PC-9 (cell line): Measurements from ENCODE around the gene SGSH. TPM values are rescaled to one million over a fixed set of nuclear protein-coding genes. Genes with fewer than 3 reads are reported as not detected.

Experiments used
- BruUV-seq: library from RNA; stranded (reverse); fragments of 400-500 nt; replicated peaks from 2 replicates; lab custom pipeline; 2021; lab: Mats Ljungman, UMichigan
- CTCF ChIA-PET: fragments of 300-600 bp; sonication (Branson Sonifier 250); formaldehyde crosslinking; loops from one replicate; lab custom pipeline; 2022; ENCODE audit warnings: antibody characterized with exemption; lab: Charles Lee
- POLR2A ChIA-PET: fragments of 300-600 bp; sonication (Branson Sonifier 250); formaldehyde crosslinking; loops from one replicate; lab custom pipeline; 2022; ENCODE audit warnings: antibody characterized with exemption; ENCODE audit not compliant: unreplicated experiment; lab: Charles Lee
- DNase-seq, 2 experiments: peaks; one replicate each; pipeline versions ENCODE4 v3.0.0 to v3.0.0-alpha.2; 2015 to 2022; ENCODE audit warnings: mixed read lengths in 1 of 2
- H2AFZ ChIP-seq: fragments of 200-600 bp; sonication (generic); 2 replicates; pipeline ENCODE4 v1.8.1; 2017; ENCODE audit warnings: antibody characterized with exemption
- H3F3A ChIP-seq: fragments of 200-600 bp; sonication (generic); 2 replicates; pipeline ENCODE4 v1.8.1; 2017; ENCODE audit warnings: antibody characterized with exemption, mild to moderate bottlenecking, low read depth; ENCODE audit not compliant: insufficient read depth
- H3K27ac ChIP-seq: fragments of 200-600 bp; sonication (generic); 2 replicates; pipeline ENCODE4 v1.6.1; 2016; ENCODE audit warnings: mixed run types
- H3K27me3 ChIP-seq: fragments of 200-600 bp; sonication (generic); 2 replicates; pipeline ENCODE4 v1.6.1; 2016; ENCODE audit warnings: low read depth, mixed run types; ENCODE audit not compliant: insufficient read depth
- H3K36me3 ChIP-seq: fragments of 200-600 bp; sonication (generic); 2 replicates; pipeline ENCODE4 v1.6.1; 2016; ENCODE audit warnings: low read depth, mixed run types
- H3K4me1 ChIP-seq: fragments of 200-600 bp; sonication (generic); replicated peaks from 2 replicates; pipeline ENCODE4 v1.6.1; 2016; ENCODE audit warnings: mixed run types; ENCODE audit not compliant: insufficient read depth
- H3K4me2 ChIP-seq: fragments of 200-600 bp; sonication (generic); 2 replicates; pipeline ENCODE4 v1.6.1; 2017; ENCODE audit warnings: mixed run types
- H3K4me3 ChIP-seq: fragments of 200-600 bp; sonication (generic); 2 replicates; pipeline ENCODE4 v1.6.1; 2016; ENCODE audit warnings: mixed run types
- H3K79me2 ChIP-seq: fragments of 200-600 bp; sonication (generic); 2 replicates; pipeline ENCODE4 v1.6.1; 2017; ENCODE audit warnings: low read depth, mixed run types
- H3K9me2 ChIP-seq: fragments of 200-600 bp; sonication (generic); 2 replicates; pipeline ENCODE4 v1.8.1; 2017; ENCODE audit warnings: mild to moderate bottlenecking; ENCODE audit not compliant: insufficient read depth
- H3K9me3 ChIP-seq: fragments of 200-600 bp; sonication (generic); 2 replicates; pipeline ENCODE4 v1.8.1; 2016; ENCODE audit warnings: low read depth; ENCODE audit not compliant: insufficient read depth
- H4K20me1 ChIP-seq: fragments of 200-600 bp; sonication (generic); 2 replicates; pipeline ENCODE4 v1.8.1; 2017; ENCODE audit not compliant: insufficient read depth
- EZH2 ChIP-seq: fragments of 200-600 bp; sonication (generic); IDR thresholded peaks from 2 replicates; pipeline ENCODE4 v1.8.0; 2017; ENCODE audit warnings: antibody characterized with exemption, low read depth
- intact Hi-C: fragments of 100-400 bp; cut with micrococcal nuclease; formaldehyde crosslinking; loops from one replicate; pipeline ENCODE4 v1.10.0; 2022; ENCODE audit not compliant: unreplicated experiment
- total RNA-seq: library from RNA; stranded (reverse); gene quantifications from 2 replicates; pipeline ENCODE4 v1.2.3, GENCODE V29; 2021
- TF ChIP-seq, protein P1 (sequence below): fragments of 200-600 bp; sonication (generic); conservative IDR thresholded peaks from 2 replicates; pipeline ENCODE4 v1.6.1; 2017; ENCODE audit warnings: mixed run types, antibody characterized with exemption, mild to moderate bottlenecking, moderate library complexity

SGSH gene
- total RNA-seq, 1 experiment from 2014 or later: 28.4 TPM

- CTCF ChIA-PET: interaction anchor here (0.5 kb wide), 1 partner anchor 107 kb away, joined by 4 read pairs; no protein-coding TSS in a partner anchor
Measured at GRCh38 chr17:80253631-80254395, 33.7 kb upstream of the SGSH start.

GRCh38 chr17:80252871-80253270 is 32.7 kb upstream of the SGSH start:
- H4K20me1 ChIP-seq: no peaks in the 10 kb centered on the region
- no TSS peak for BruUV-seq
- peaks cover 30% of the 10 kb centered on the region for H3K4me1 ChIP-seq
- H3K27ac ChIP-seq: no peak overlapping the region
- CTCF ChIA-PET: no interaction called here
- H3K36me3 ChIP-seq: no peaks in the 10 kb centered on the region
- no peak overlapping the region for H3K4me3 ChIP-seq
- H3K9me2 ChIP-seq: no peaks in the 10 kb centered on the region
- no peaks in the 10 kb centered on the region for H3K79me2 ChIP-seq
- H3K9me3 ChIP-seq: no peaks in the 10 kb centered on the region
- no peak overlapping the region for H2AFZ ChIP-seq
- H3K4me2 ChIP-seq: no peak overlapping the region
- TF ChIP-seq, protein P1, sequence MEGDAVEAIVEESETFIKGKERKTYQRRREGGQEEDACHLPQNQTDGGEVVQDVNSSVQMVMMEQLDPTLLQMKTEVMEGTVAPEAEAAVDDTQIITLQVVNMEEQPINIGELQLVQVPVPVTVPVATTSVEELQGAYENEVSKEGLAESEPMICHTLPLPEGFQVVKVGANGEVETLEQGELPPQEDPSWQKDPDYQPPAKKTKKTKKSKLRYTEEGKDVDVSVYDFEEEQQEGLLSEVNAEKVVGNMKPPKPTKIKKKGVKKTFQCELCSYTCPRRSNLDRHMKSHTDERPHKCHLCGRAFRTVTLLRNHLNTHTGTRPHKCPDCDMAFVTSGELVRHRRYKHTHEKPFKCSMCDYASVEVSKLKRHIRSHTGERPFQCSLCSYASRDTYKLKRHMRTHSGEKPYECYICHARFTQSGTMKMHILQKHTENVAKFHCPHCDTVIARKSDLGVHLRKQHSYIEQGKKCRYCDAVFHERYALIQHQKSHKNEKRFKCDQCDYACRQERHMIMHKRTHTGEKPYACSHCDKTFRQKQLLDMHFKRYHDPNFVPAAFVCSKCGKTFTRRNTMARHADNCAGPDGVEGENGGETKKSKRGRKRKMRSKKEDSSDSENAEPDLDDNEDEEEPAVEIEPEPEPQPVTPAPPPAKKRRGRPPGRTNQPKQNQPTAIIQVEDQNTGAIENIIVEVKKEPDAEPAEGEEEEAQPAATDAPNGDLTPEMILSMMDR: no peak
- TF ChIP-seq EZH2: no peak
- peaks cover 11% of the 10 kb centered on the region for H3F3A ChIP-seq
- intact Hi-C loops: loop anchor here (2.0 to 5.0 kb wide), 3 partner anchors 106 to 246 kb away; partner anchors contain the start of gene EIF4A3
- peak in 1 of 2 experiments; percentile 78 for DNase-seq
- no peaks in the 10 kb centered on the region for H3K27me3 ChIP-seq
- POLR2A ChIA-PET: no interaction called here

More at GRCh38 chr17:80253631-80254395, 33.7 kb upstream of the SGSH start:
- Histone ChIP-seq H3K9me2 (no peaks in the 10 kb centered on the region), H3K79me2 (no peaks in the 10 kb centered on the region), H3K27ac (peak overlapping the region; percentile 94), H3F3A (peaks cover 11% of the 10 kb centered on the region), H3K27me3 (no peaks in the 10 kb centered on the region), H3K9me3 (no peaks in the 10 kb centered on the region), H3K4me2 (peak overlapping the region; percentile 66), H2AFZ (no peak overlapping the region), H3K36me3 (no peaks in the 10 kb centered on the region), H3K4me3 (no peak overlapping the region), H3K4me1 (peaks cover 32% of the 10 kb centered on the region), H4K20me1 (no peaks in the 10 kb centered on the region)
- POLR2A ChIA-PET: interaction anchor here (0.6 kb wide), 1 partner anchor 37 kb away, joined by 6 read pairs; no protein-coding TSS in a partner anchor
- no peak for TF ChIP-seq EZH2
- TF ChIP-seq, protein P1: no peak
- TSS peak; percentile 86 for BruUV-seq
- DNase-seq: peak in 1 of 2 experiments; percentile 73
- intact Hi-C loops: loop anchor here (1.0 to 5.0 kb wide), 6 partner anchors 34 to 247 kb away; partner anchors contain the start of genes EIF4A3, GAA, SGSH and SLC26A11

GRCh38 chr17:80251966-80252365 is 31.8 kb upstream of the SGSH start:
- Histone ChIP-seq H3K27me3 (no peaks in the 10 kb centered on the region), H3K9me3 (no peaks in the 10 kb centered on the region), H2AFZ (no peak overlapping the region), H3K4me3 (no peak overlapping the region), H3K9me2 (no peaks in the 10 kb centered on the region), H3K4me1 (peaks cover 30% of the 10 kb centered on the region), H3F3A (peaks cover 11% of the 10 kb centered on the region), H4K20me1 (no peaks in the 10 kb centered on the region), H3K4me2 (no peak overlapping the region), H3K79me2 (no peaks in the 10 kb centered on the region), H3K27ac (no peak overlapping the region), H3K36me3 (no peaks in the 10 kb centered on the region)
- no peak for DNase-seq
- no TSS peak for BruUV-seq
- TF ChIP-seq, protein P1: no peak
- no peak for TF ChIP-seq EZH2
- ChIA-PET CTCF (no interaction called here), POLR2A (no interaction called here)
- intact Hi-C loops: loop anchor here (2.0 to 5.0 kb wide), 3 partner anchors 105 to 245 kb away; partner anchors contain the start of gene EIF4A3
